Stimulated activated CD4-positive, alpha-beta T cell treated with anti-CD3 and anti-CD28 coated beads, TNF-alpha, amount 100 ng/mL, for 4 hours (primary cell): Measurements from ENCODE around the gene MRPS26.
A peak's percentile ranks its signal among the peaks of the same experiment; 100 is the strongest.
"Not testable (repeated sequence)": the region's sequence is repeated elsewhere in the genome, so short reads cannot be mapped to it uniquely, and the experiment has no call there.

ENCODE experiments used
- DNase-seq, 3 experiments: peaks; one replicate each; pipeline ENCODE4 v3.0.0-alpha.2; 2020; ENCODE audit warnings: low read depth in 3 of 3

Gene MRPS26

DNA sequence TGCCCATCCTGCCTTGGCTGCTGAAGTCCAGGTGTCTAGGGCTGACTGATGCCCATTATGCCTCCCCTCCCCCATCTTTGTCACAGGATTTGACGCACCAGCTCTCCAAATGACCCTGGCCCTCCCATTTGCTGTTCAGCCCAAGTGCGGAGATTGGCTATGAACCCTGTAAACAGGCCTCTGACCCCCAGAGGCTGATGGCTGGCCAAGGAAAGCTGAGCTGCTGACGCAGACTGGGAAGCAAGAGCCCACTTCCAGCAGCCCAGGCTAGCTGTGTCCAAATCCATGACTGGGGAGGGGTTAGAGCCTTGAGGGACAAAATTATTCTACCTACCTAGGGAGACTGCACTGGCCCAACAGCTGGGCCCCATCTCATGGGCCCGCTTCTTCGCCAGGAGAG is 3.2 kb upstream of the MRPS26 start:
- DNase-seq: no peak

DNA sequence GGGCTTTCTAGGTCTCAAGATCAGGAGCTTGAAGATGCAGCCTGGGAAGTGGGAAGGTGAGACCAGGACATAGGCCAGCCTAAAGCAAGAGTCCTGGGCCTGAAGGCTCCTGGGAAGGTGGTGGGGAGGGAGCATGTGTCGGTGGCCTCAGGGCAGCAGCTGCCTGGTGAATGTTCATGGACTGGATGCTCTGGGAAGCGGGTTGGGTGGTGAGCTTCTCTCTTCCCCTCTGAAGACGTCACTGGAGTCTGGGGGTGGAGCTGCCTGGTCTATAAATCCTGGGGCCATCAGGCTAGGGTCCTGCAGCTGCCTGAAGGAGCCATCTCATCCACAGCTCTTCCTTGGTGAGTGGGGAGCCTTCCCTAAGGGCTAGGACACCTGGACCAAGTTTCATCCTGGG is 2.5 kb upstream of the MRPS26 start, which contains the start of gene GNRH2:
GNRH2 (plus strand) TSS at position 301 of the 400 bp plus-strand sequence. CDS start 793 bp downstream, outside the sequence.
- no peak for DNase-seq

DNA sequence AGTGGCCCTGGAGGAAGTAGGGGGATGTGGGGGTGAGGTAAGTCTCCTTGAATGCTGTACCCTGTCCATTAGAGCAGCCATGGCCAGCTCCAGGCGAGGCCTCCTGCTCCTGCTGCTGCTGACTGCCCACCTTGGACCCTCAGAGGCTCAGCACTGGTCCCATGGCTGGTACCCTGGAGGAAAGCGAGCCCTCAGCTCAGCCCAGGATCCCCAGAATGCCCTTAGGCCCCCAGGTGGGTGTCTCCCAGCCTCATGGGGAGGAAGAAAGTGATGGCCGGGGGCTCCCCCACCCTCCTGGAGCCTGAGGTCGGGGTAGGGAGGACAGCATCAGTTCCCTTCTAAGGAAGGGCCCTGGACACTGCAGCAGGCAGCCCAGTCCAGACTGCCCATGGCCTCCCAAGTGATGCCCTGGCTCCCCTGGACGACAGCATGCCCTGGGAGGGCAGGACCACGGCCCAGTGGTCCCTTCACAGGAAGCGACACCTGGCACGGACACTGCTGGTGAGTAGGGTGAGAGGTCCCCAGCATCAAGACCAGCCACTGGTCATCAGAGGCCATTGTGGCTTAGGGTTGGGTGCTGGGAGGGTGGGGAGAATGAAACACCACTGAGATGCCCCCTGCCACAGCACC is 1.4 kb upstream of the MRPS26 start:
- DNase-seq: no peak

DNA sequence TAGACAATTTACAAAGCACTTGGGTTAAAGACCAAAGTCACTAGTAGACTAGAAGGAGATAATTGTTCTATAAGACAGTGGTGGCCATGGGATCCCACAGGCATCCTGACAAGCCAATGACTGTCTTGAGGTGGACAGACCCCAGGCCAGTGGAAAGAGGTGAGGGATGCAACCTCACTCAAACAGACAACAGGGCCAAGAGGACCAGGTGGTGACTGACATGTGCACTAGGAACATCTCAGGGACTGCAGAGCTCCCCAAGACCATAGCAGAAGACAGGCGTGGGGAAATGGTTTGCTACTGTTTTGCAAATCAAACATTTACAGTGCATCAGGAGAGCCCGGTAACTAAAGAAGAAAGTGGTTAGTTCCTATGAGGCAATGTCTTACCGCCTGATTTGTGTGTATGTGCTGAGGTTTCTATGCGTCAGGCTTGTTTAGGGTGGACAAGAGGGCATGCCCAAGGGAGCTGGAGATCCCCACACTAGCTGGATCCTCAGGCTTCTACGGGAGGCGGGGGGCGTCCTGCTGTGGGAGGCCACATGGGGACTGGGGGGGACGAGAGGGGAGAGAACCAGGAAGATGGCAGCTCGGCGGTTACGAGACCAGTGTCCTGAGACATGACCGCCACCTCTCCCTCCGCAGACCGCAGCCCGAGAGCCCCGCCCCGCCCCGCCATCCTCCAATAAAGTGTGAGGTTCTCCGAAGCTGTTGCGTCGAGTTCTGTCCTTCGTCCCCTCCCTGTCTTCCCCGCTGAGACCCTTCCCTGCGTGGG is 623 bp upstream of the MRPS26 start:
- DNase-seq: peak in 1 of 3 experiments; percentile 11

DNA sequence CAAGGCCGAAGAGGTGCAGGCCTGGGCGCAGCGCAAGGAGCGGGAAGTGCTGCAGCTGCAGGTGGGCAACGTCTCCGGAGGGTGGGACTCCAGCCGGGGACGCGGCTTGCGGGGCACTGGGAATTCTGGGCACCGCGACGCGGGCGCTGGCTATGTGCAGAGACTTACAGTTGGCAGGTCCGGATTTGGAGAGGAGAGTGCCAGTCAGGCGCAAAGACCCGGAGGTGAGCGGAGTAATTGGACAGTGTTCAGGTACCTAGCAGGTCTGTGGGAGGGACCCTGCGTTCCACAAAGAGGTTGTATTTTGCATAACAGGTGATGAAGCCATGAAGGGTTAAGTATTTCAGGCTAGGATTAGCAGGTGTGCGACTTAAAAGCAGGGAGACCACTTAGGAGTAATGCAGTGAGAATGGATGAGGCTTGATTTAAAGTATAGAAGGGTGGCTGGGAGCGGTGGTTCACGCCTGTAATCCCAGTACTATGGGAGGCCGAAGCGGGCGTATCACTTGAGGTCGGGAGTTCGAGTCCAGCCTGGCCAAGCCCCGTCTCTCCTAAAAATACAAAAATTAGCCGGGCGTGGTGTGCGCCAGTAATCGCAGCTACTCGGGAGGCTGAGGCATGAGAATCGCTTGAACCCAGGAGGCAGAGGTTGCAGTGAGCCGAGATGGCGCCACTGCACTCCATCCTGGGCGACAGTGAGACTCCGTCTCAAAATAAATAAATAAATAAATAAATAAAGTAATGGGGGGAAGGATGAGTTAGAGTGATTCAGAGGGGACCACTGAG is 1.0 kb downstream of the MRPS26 start:
- DNase-seq: no peak

DNA sequence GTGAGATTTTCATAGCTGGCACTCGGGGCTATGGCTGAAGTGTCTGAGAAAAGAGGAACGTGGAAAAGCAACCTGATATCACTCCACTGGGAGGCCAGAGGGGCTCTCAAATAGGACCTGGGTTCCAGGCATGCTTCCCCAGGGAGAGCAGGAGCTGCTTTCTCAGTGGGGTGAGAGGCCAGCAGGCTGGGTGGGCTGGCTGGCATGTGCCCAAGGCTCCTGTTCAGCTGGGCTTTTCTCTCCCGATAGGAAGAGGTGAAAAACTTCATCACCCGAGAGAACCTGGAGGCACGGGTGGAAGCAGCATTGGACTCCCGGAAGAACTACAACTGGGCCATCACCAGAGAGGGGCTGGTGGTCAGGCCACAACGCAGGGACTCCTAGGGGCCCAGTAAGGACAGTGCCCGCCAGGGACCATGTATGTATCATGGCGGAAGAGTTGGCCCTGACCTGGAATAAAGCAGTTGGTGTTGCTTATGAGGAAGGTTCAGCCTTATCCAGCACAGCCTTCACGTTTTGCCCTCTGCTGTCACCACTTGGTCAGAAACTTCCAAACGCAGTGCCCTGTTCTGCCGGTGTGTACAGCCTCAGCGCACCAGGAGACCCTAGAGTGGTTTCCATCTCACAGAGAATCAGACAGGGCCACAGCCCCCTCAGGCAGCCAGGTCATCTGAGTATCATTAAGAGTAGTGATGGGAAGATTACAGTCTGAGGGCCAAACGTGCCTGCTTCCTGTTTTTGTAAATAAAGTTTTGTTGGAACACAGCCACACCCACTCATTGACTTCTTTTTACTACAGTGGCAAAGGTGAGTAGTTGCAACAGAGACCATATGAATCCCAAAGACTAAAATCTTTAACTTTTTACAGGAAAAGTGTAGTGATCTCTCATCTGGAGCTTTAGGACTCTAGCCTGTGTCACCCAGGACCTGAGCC is 1.9 kb downstream of the MRPS26 start:
- DNase-seq: no peak

DNA sequence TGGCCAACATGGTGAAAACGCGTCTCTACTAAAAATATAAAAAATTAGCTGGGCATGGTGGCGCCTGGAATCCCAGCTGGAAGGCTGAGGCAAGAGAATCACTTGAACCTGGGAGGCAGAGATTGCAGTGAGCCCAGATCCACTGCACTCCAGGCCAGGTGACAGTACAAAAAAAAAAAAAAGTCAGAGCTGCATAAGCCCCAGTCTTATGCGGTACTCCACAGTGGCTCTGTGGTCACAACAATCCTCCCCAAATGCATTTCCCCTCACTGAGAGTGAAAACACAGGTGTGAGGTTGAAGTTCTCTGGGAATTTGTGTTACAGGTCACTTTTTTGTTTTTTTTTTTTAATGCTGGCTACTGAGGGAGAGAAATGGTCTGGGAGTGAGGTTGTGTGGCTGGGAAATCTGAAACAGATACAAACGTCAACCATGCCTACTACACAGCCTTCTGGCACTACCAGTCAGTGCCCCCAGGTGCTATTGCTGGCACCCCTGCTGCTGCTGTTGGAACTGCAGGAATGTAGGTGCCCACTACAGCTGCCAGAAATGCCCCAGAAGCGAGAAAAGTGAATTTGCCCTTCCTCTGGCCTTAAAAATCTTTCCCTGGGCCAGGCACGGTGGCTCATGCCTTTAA is 5.7 kb downstream of the MRPS26 start:
- no peak for DNase-seq

DNA sequence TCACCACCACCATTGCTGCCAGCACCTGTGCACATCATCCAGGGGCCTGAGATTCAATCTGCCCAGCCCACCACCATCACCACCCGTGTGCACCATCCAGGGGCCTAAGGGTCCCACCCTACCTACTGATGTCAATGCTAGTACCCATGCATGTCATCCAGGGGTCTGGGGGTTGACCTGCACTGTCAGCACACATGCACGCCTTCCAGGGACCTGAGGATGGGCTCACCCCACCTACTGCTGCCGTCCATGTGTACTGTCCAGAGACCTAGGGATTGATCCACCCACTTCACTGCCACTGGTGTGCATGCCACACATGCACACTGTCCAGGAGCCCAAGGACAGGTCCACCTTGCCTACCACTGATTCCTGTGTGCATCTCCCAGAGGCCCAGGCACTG is 13.6 kb downstream of the MRPS26 start:
- DNase-seq: no peak

DNA sequence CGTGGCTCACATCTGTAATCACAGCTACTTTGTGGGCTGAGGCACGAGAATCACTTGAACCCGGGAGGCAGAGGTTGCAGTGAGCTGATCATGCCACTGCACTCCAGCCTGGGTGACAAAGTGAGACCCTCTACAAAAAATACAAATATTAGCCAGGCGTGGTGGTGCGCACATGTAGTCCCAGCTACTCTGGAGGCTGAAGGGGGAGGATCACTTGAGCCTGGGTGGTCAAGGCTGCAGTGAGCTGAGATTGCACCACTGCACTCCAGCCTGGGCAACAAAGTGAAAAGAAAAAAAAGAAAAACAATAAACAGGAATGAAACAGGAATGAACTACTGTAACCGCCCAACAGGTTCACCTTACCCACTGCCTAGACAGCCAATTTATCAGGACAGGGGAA is 18.3 kb downstream of the MRPS26 start:
- not testable (repeated sequence) for DNase-seq

DNA sequence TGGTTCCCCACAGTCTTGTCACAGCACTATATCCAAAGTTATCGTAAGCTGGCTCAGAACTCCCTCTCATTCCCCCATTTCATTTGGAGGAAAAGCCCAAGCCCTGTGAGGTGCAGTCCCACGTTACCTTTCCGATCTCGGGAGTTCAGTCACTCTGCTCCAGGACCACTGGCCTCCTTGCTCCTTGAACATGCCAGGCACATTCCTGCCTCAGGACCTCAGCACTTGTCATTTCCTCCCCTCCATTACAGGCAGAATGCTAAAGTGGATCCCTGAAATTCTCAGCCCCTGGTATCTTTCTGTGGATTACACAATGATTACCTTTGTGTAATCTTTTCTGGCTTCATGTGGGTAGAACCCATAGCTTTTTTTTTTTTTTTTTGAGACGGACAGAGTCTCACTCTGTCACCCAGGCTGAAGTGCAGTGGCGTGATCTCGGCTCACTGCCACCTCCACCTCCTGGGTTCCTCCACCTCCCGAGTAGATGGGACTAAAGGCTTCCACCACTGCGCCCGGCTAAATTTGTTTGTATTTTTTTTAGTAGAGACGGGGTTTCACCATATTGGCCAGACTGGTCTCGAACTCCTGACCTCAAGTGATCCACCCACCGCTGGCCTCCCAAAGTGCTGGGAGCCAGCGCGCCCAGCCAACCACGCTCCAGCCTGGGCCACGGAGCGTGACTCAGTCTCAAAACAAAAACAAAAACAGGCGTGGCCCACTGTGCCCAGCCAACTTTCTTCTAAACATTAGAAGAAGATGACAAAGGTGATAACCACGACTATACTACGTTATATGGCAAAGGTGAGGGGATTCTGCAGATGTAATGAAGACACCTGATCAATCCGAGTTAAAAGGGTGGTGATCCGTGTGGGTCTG is 21.5 kb downstream of the MRPS26 start:
- no peak for DNase-seq

DNA sequence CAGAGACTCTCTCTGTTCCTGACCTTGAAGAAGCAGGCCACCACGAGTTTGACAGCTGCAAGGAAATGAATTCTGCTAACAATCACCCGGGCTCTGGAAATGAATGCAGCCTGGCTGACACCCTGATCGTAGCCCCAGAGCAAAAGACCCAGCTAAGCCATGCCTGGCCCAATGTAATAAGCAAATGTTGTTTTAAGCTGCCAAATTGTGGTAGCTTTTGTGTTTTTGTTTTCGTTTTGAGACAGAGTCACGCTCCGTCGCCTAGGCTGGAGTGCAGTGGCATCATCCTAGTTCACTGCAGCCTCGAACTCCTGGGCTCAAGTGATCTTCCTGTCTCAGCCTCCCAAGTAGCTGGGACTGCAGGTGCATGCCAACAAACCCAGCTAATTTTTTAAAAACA is 22.2 kb downstream of the MRPS26 start:
- DNase-seq: no peak

DNA sequence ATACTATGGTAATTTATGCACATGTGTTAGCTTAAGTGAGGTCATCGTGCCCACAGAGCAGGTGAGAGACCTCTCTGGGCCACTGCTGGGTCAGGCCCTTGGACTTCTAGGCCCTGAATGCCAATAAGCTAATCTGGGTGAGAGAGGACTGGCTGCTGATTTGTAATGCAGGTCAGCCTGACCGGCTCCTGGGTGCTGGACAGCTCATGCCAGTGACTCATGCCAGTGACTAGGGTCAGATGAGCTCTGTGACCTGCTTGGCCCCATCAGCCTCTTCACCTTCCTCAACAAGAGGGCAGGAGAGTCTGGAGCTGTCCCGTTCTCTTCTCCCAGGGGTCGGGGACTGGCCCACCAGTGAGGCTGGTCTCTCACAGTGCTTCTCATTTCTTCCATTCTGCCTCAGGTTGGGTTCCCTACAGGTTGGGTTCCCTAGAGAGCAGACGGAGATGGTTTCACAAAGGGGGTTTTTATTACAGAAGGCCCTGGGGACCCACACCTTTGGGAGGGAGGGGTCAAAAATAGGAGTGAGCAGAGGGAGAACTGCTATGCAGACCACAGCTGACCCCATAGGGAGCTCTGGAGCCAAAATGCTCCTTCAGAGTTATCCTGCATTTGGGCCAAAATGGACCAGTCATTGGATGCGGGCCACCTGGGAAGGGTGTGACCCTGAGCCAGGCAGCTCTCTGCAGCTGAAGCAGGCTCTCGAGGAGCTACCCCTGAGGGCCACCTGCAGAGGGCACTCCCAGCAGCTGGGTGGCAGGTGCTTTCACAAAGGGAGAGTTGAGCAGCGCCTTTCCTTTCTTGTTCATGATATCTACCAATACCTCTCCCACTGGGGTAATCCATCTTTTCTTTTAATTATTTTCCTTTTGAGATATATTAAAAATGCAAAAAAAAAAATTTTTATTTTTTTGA is 23.4 kb downstream of the MRPS26 start:
- DNase-seq: no peak

DNA sequence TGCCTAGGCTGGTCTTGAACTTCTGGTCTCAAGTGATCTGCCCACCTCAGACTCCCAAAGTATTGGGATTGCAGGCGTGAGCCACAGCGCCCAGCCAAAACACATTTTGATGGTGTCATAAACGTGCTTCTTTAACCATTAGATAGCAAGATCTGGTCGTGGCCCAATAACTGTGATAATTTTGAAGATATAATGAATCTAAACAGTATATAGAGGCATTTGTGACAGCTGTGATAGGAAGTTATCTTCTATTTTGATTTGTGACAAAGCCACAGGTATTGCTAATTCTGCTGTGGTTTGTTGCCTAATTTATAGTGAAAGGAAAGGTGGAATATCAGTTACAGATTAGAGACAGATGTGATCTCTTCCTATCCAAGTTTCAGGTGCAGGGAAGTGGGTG is 24.9 kb downstream of the MRPS26 start:
- DNase-seq: no peak

DNA sequence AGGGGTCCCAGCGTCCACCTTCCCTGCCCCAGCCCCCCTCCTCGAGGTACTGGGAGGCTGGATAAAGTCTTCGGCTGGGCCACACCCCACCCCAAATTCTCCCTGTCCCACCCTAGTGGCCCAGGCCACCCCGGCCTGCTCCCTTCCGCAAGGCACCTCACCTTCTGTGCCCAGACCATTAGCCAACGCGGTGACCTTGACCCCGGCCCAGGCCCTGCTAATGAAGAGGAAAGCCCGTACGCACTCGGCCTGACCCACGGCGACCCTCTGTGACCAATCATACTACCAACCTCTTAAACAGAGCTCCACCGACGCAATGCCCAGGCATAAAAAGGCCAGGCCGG is 25.4 kb downstream of the MRPS26 start:
- no peak for DNase-seq

DNA sequence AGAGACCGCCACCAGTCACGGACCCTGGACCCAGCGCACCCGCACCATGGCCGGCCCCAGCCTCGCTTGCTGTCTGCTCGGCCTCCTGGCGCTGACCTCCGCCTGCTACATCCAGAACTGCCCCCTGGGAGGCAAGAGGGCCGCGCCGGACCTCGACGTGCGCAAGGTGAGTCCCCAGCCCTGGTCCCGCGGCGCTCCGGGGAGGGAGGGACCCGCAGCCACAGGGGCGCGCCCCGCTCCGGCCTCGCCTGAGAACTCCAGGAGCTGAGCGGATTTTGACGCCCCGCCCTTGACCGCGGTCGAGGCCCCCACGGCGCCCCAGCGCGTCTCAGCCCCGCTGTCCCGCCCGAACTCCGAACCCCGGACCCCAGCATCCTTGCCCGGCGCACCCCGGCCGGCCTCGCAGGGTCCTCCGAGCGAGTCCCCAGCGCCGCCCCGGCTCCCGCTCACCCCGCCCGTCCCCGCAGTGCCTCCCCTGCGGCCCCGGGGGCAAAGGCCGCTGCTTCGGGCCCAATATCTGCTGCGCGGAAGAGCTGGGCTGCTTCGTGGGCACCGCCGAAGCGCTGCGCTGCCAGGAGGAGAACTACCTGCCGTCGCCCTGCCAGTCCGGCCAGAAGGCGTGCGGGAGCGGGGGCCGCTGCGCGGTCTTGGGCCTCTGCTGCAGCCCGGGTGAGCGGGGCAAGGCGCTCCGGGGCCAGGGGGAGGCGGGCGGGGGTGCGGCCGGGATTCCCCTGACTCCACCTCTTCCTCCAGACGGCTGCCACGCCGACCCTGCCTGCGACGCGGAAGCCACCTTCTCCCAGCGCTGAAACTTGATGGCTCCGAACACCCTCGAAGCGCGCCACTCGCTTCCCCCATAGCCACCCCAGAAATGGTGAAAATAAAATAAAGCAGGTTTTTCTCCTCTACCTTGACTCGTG is 26.0 kb downstream of the MRPS26 start, which contains the start of gene OXT:
OXT (plus strand) TSS at position 11 of the 920 bp plus-strand sequence; CDS start at position 47, 36 bp downstream.
- DNase-seq: peak; percentile 56 to 62 (median 61)

DNA sequence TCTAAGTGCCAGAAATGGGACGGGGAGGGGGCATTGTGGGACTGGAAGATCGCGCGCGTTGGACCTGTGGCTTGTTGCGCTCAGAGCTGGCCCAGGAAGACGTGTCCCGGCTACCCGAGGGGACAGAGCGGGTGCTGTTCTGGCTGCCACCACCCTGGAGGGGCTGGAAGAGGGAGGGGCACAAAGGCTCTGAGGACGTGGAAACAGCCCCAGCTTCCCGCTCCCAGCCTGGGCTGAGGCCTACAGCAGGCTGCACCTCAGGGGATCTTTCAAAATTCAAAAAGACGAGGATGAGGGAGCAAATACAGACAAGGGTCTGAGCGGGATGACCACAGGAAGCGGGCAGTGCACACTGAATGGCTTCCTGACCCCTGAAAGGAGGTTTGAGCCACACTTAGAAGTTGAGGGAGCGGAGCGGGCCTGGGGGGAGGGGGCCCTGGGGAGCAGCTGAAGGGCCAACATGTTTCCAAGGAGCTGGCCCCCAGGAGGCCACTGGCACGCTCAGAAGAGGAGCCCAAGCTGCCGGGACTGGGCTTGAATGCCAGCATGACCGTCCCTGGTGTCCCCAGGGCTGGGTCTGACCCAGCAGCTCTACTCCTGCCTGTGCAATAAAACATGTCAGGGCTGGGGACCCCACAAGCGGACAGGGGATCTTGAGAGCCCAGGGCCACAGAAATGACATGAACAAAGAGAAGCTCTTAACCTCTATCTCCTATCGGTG is 26.8 kb downstream of the MRPS26 start:
- DNase-seq: no peak

DNA sequence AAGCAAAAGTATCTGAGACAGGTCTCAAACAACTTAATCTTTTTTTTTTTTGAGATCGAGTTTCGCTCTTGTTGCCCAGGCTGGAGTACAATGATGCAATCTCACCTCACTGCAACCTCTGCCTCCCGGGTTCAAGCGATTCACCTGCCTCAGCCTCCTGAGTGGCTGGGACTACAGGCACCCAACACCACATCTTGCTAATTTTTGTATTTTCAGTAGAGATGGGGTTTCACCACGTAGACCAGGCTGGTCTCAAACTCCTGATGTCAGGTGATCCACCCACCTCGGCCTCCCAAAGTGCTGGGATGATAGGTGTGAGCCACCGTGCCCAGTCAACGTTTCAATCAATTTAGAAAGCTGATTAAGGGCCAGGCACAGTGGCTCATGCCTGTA is 27.4 kb downstream of the MRPS26 start:
- DNase-seq: not testable (repeated sequence)
